Neural cell (in vitro differentiated cells): ENCODE results near the gene ECM2. TPM values are rescaled to one million over a fixed set of nuclear protein-coding genes. Genes with fewer than 3 reads are reported as not detected.

Source experiments
- H2AFZ ChIP-seq: fragments of 200-600, 300-800 bp; sonication (generic), shearing (Covaris generic); 2 replicates; pipeline ENCODE4 v1.6.0; 2014; ENCODE audit warnings: low read depth, mild to moderate bottlenecking, antibody characterized with exemption, low read length, moderate library complexity
- H3F3A ChIP-seq: fragments of 200-600 bp; shearing (Covaris generic); 2 replicates; pipeline ENCODE4 v1.6.1; 2016; ENCODE audit warnings: mild to moderate bottlenecking, moderate library complexity, mixed read lengths, antibody characterized with exemption, low read length; ENCODE audit not compliant: insufficient read depth, poor library complexity, severe bottlenecking
- H3K27ac ChIP-seq: fragments of 200-600, 300-800 bp; sonication (generic), shearing (Covaris generic); 2 replicates; pipeline ENCODE4 v1.5.1; 2014; ENCODE audit warnings: mild to moderate bottlenecking, low read length, moderate library complexity
- H3K27me3 ChIP-seq: fragments of 300-800, 200-600 bp; sonication (generic), shearing (Covaris generic); 2 replicates; pipeline ENCODE4 v1.6.0; 2014; ENCODE audit warnings: mild to moderate bottlenecking, low read depth, low read length, moderate library complexity; ENCODE audit not compliant: insufficient read depth
- H3K36me3 ChIP-seq: fragments of 300-800, 200-600 bp; sonication (generic), shearing (Covaris generic); 2 replicates; pipeline ENCODE4 v1.5.1; 2014; ENCODE audit warnings: mild to moderate bottlenecking, antibody characterized with exemption, low read length, moderate library complexity; ENCODE audit not compliant: insufficient read depth
- H3K4me2 ChIP-seq: fragments of 300-800, 200-600 bp; sonication (generic), shearing (Covaris generic); 2 replicates; pipeline ENCODE4 v1.6.0; 2014; ENCODE audit warnings: mild to moderate bottlenecking, low read length
- H3K4me3 ChIP-seq: fragments of 300-800, 200-600 bp; sonication (generic), shearing (Covaris generic); 2 replicates; pipeline ENCODE4 v1.5.1; 2014; ENCODE audit warnings: mild to moderate bottlenecking, low read length, moderate library complexity
- H3K79me2 ChIP-seq: fragments of 200-600 bp; shearing (Covaris generic); replicated peaks from 2 replicates; pipeline ENCODE4 v1.6.0; 2014; ENCODE audit warnings: mild to moderate bottlenecking, low read length, moderate library complexity; ENCODE audit not compliant: insufficient read depth
- H3K9ac ChIP-seq: fragments of 300-800, 200-600 bp; sonication (generic), shearing (Covaris generic); 2 replicates; pipeline ENCODE4 v1.6.1; 2016; ENCODE audit warnings: mild to moderate bottlenecking, low read length, mixed read lengths
- H3K9me2 ChIP-seq: fragments of 200-600 bp; shearing (Covaris generic); 2 replicates; pipeline ENCODE4 v1.6.1; 2016; ENCODE audit warnings: mild to moderate bottlenecking, low read length, mixed read lengths; ENCODE audit not compliant: insufficient read depth
- H3K9me3 ChIP-seq: fragments of 200-600, 300-800 bp; sonication (generic), shearing (Covaris generic); 2 replicates; pipeline ENCODE4 v1.6.1; 2016; ENCODE audit warnings: mild to moderate bottlenecking, mixed run types, low read length, moderate library complexity, mixed read lengths
- H4K20me1 ChIP-seq: fragments of 200-600 bp; shearing (Covaris generic); 2 replicates; pipeline ENCODE4 v1.6.1; 2016; ENCODE audit warnings: mild to moderate bottlenecking, mixed run types; ENCODE audit not compliant: insufficient read depth
- CTCF ChIP-seq: fragments of 450-650 bp; IDR thresholded peaks from 2 replicates; pipeline ENCODE4 v1.5.1; 2014; ENCODE audit warnings: antibody characterized with exemption, mild to moderate bottlenecking, moderate library complexity; ENCODE audit not compliant: poor library complexity, severe bottlenecking
- EP300 ChIP-seq: fragments of 450-650 bp; conservative IDR thresholded peaks from 2 replicates; pipeline ENCODE4 v1.6.1; 2014; ENCODE audit warnings: antibody characterized with exemption, mild to moderate bottlenecking, moderate library complexity; ENCODE audit not compliant: poor library complexity, severe bottlenecking
- EZH2 ChIP-seq: fragments of 200-600, 300-800 bp; shearing (Covaris generic), sonication (generic); IDR thresholded peaks from 2 replicates; pipeline ENCODE4 v1.6.1; 2014; ENCODE audit warnings: antibody characterized with exemption, low read length, borderline replicate concordance, mild to moderate bottlenecking; ENCODE audit not compliant: insufficient read depth, poor library complexity, severe bottlenecking
- MXI1 ChIP-seq: fragments of 450-650 bp; conservative IDR thresholded peaks from 2 replicates; pipeline ENCODE4 v1.6.1; 2014; ENCODE audit warnings: antibody characterized with exemption, mild to moderate bottlenecking; ENCODE audit not compliant: poor library complexity, severe bottlenecking
- POLR2AphosphoS5 ChIP-seq: IDR thresholded peaks from 2 replicates; pipeline ENCODE4 v1.6.1; 2012
- RAD21 ChIP-seq: fragments of 450-650 bp; conservative IDR thresholded peaks from 2 replicates; pipeline ENCODE4 v1.6.1; 2014; ENCODE audit warnings: antibody characterized with exemption, mild to moderate bottlenecking, moderate library complexity
- REST ChIP-seq: IDR thresholded peaks from 2 replicates; pipeline ENCODE4 v1.6.1; 2012; ENCODE audit warnings: borderline replicate concordance
- SMC3 ChIP-seq: fragments of 450-650 bp; conservative IDR thresholded peaks from 2 replicates; pipeline ENCODE4 v1.6.1; 2014; ENCODE audit warnings: antibody characterized with exemption, mild to moderate bottlenecking, moderate library complexity; ENCODE audit not compliant: poor library complexity
- TAF1 ChIP-seq: IDR thresholded peaks from 2 replicates; pipeline ENCODE4 v1.6.1; 2012; ENCODE audit warnings: low read depth
- polyA plus RNA-seq: library from polyadenylated mRNA; depleted of rRNA; stranded (reverse); fragments of >200 nt; gene quantifications from 2 replicates; pipeline ENCODE4 v1.2.3, GENCODE V29; 2014

ECM2 gene
- polyA plus RNA-seq, 1 donor from 2014 or later: not detected

GRCh38 chr9:92501671-92502393 is 34.0 kb downstream of the ECM2 start:
- TF ChIP-seq POLR2AphosphoS5 (no peak), REST (no peak), EP300 (no peak), TAF1 (no peak), MXI1 (no peak), EZH2 (no peak), SMC3 (no peak), CTCF (no peak), RAD21 (no peak)
- Histone ChIP-seq H3K79me2 (no peaks in the 10 kb centered on the region), H3K4me2 (no peak overlapping the region)

GRCh38 chr9:92500725-92501124 is 35.1 kb downstream of the ECM2 start:
- H3K27ac ChIP-seq: no peak overlapping the region
- no peak overlapping the region for H2AFZ ChIP-seq
- H3K27me3 ChIP-seq: no peaks in the 10 kb centered on the region
- no peak overlapping the region for H3K4me2 ChIP-seq
- H3K4me3 ChIP-seq: no peak overlapping the region
- H3K79me2 ChIP-seq: no peaks in the 10 kb centered on the region
- H3K9me3 ChIP-seq: no peaks in the 10 kb centered on the region
- no peaks in the 10 kb centered on the region for H3K36me3 ChIP-seq
- no peak overlapping the region for H3K9ac ChIP-seq
- H4K20me1 ChIP-seq: no peaks in the 10 kb centered on the region
- TF ChIP-seq MXI1 (no peak), SMC3 (no peak), REST (no peak), RAD21 (no peak), POLR2AphosphoS5 (no peak), EP300 (no peak), CTCF (no peak), TAF1 (no peak), EZH2 (no peak)
- H3K9me2 ChIP-seq: no peaks in the 10 kb centered on the region
- no peaks in the 10 kb centered on the region for H3F3A ChIP-seq

More at GRCh38 chr9:92501671-92502393, 34.0 kb downstream of the ECM2 start:
- H3K9me3 ChIP-seq: no peaks in the 10 kb centered on the region
- H3K9ac ChIP-seq: no peak overlapping the region
- H4K20me1 ChIP-seq: no peaks in the 10 kb centered on the region
- H3F3A ChIP-seq: no peaks in the 10 kb centered on the region
- H3K9me2 ChIP-seq: no peaks in the 10 kb centered on the region
- H3K36me3 ChIP-seq: no peaks in the 10 kb centered on the region
- H3K4me3 ChIP-seq: no peak overlapping the region
- no peaks in the 10 kb centered on the region for H3K27me3 ChIP-seq
- H3K27ac ChIP-seq: no peak overlapping the region
- no peak overlapping the region for H2AFZ ChIP-seq
